Adrenal gland (tissue), 5 donors: ENCODE results near the gene WDR26.
"Not testable (repeated sequence)": the region's sequence is repeated elsewhere in the genome, so short reads cannot be mapped to it uniquely, and the experiment has no call there.

ENCODE experiments used
- CTCF ChIP-seq, 6 experiments: fragments of 450-650 bp in 4 of 6; fragments of 200-600 bp in 2 of 6; sonication (generic) in 1 of 6; IDR thresholded peaks; 1 replicate in 5 of 6; 2 replicates in 1 of 6; pipeline versions ENCODE4 v1.5.1 to v1.8.0; 2016 to 2021; ENCODE audit warnings: antibody characterized with exemption in 6 of 6, mild to moderate bottlenecking in 2 of 6, moderate library complexity in 1 of 6
- POLR2A ChIP-seq, 2 donors: fragments of 450-650 bp; IDR thresholded peaks; one replicate each; pipeline ENCODE4 v1.6.1; 2017; ENCODE audit warnings: antibody characterized with exemption in 2 of 2, mild to moderate bottlenecking in 2 of 2, moderate library complexity in 1 of 2
- donor health status: DM: no; HTN: no; CAD: no.

- TF ChIP-seq CTCF, POLR2A (IDR thresholded peaks at IDR 0.05): not testable (repeated sequence)
Measured at GRCh38 chr1:224483206-224483605, 48.6 kb upstream of the WDR26 start.
